Muscle of back (tissue), 11 donors: ENCODE results near the gene NUDT16. TPM values are rescaled to one million over a fixed set of nuclear protein-coding genes. Genes with fewer than 3 reads are reported as not detected.
"Not testable (repeated sequence)": the region's sequence is repeated elsewhere in the genome, so short reads cannot be mapped to it uniquely, and the experiment has no call there.

Source experiments
- DNase-seq, 3 donors: peaks; one replicate each; pipeline versions ENCODE4 v3.0.0 to v3.0.0-alpha.2; 2013
- polyA plus RNA-seq, 10 donors: library from polyadenylated mRNA; unstranded; fragments of 120-200 nt; gene quantifications; one replicate each; pipeline ENCODE4 v1.2.1, GENCODE V29; 2013; ENCODE audit not compliant: insufficient read length in 10 of 10

Gene NUDT16
- polyA plus RNA-seq, 10 donors = 17.8 to 24.4 (median 22.1) TPM

- no peak for DNase-seq
These were observed 6.8 kb upstream of the NUDT16 start for GRCh38 chr3:131374741-131375140.

- DNase-seq = not testable (repeated sequence)
These were observed 641 bp upstream of the NUDT16 start for GRCh38 chr3:131380821-131381444.

- DNase-seq = peak in 2 of 3 donors; percentile 39 to 59
These were observed 5.0 kb downstream of the NUDT16 start for GRCh38 chr3:131386429-131387165.

- DNase-seq = no peak
These were observed 6.4 kb downstream of the NUDT16 start for GRCh38 chr3:131387796-131388489.

- DNase-seq = no peak
These were observed 6.9 kb downstream of the NUDT16 start for GRCh38 chr3:131388490-131388799.

- no peak for DNase-seq
These were observed 8.8 kb downstream of the NUDT16 start for GRCh38 chr3:131390331-131390730.

- DNase-seq = peak in 2 of 3 donors; percentile 14 to 32
These were observed 11.5 kb downstream of the NUDT16 start for GRCh38 chr3:131393051-131393450.

- DNase-seq = no peak
These were observed 12.3 kb downstream of the NUDT16 start for GRCh38 chr3:131393868-131394267.

- DNase-seq = no peak
These were observed 12.8 kb downstream of the NUDT16 start for GRCh38 chr3:131394400-131394799.

- DNase-seq = peak; percentile 55 to 88 (median 73)
These were observed 14.6 kb downstream of the NUDT16 start for GRCh38 chr3:131396170-131396569.

- no peak for DNase-seq
These were observed 16.3 kb downstream of the NUDT16 start for GRCh38 chr3:131397889-131398288.

GRCh38 chr3:131401978-131402377 is 20.4 kb downstream of the NUDT16 start:
- DNase-seq = no peak

GRCh38 chr3:131402391-131403039 is 20.9 kb downstream of the NUDT16 start:
- no peak for DNase-seq

- DNase-seq = no peak
These were observed 21.8 kb downstream of the NUDT16 start for GRCh38 chr3:131403216-131403895.

- no peak for DNase-seq
These were observed 23.8 kb downstream of the NUDT16 start for GRCh38 chr3:131405411-131405810.

GRCh38 chr3:131406274-131406673 is 24.7 kb downstream of the NUDT16 start:
- no peak for DNase-seq

GRCh38 chr3:131417751-131418150 is 36.2 kb downstream of the NUDT16 start:
- DNase-seq = no peak

- DNase-seq = no peak
These were observed 39.7 kb downstream of the NUDT16 start for GRCh38 chr3:131421301-131421700.

GRCh38 chr3:131421957-131422498 is 40.5 kb downstream of the NUDT16 start:
- no peak for DNase-seq

- no peak for DNase-seq
These were observed 45.7 kb downstream of the NUDT16 start for GRCh38 chr3:131427226-131427625.

- no peak for DNase-seq
These were observed 50.2 kb downstream of the NUDT16 start for GRCh38 chr3:131431754-131432153.

GRCh38 chr3:131432441-131432840 is 50.9 kb downstream of the NUDT16 start:
- no peak for DNase-seq
